IPS DF 19.7 (cell line): ENCODE results near the gene SUN5.

ENCODE experiments used
- DNase-seq: peaks from one replicate; pipeline ENCODE4 v3.0.0-alpha.2; 2013; ENCODE audit warnings: low read depth, low spot score

The SUN5 gene

DNA sequence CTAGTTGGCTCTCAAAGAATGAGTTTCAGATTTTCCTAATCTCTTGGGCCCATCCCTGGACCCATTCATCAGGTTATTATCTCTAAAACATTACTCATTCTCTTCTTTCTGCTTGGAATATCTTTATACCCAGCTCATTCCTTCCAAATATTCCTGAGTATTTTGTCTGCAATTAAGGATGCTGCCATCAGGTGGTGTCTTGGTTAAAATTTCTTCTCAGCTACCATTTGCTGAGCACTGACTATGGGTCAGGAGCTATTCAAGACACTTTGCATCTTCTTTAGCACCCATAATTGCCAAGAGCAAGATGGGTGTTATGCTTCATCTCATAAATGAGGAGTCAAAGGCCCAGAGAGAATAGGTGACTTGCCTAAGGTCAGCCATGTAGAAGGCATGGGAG lies 8.4 kb downstream of the SUN5 start:
- DNase-seq = no peak

DNA sequence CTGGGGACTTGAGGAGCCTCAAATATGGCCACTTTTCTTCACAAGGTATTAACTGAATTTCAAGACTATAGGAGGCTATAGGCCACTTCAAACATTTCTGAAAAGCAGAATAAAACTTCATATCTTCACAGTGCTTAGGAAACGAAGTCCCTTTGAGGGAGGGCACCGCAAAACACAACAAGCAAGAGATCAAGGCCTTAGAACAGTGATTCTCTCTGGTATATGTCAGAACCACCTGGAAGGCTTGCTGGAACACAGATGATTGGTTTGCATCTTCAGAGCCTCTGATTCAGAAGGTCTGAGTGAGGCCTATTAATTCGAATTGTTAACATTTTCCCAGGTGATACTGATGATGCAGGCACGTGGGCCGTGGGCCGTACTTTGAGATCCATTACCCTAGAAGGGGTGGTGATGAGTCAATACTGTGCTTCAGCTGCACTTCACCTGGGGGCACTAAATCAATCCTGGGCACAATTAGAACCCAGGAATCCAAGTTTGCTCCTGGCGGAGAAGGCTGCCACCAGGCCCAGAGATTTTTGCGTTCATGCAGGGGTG lies 10.7 kb downstream of the SUN5 start:
- no peak for DNase-seq

DNA sequence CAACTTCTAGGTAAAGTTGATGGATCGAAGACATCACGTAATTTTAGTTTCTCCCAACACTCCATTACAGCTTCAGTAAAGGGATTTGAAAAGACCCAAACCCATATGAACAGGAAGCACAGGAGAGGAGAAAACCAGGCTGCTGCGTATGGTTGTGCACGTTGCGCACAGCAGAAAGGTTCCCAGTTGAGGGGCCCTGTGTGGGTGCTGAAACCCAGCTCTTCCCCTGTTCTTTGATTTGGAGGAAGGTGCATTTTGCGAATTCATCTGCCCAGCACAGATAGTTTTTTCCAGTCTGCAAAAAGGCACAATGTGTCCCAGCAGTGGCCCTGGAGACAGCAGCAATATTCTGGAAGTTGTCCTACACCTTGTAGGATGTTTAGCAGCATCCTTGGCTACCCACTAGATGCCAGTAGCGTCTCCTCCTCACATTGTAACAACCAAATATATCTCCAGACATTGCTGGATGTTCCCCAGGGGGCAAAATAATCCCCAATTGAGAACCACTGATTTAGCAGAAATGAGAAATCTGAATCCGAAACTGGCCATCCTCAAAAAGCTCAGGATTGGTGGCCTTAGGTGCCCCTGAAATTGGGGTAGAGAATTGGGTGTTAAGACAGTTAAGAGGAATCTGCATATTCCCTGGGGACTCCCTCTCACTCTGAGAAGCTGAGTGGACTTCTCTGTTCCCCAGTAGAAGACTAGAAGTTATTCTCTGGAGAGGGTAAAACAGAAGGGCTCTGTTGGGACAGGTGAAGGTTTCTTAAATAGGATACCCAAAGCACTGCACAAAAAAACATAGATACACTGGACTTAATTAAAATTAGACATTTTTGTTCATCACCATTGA lies 12.2 kb downstream of the SUN5 start:
- no peak for DNase-seq

DNA sequence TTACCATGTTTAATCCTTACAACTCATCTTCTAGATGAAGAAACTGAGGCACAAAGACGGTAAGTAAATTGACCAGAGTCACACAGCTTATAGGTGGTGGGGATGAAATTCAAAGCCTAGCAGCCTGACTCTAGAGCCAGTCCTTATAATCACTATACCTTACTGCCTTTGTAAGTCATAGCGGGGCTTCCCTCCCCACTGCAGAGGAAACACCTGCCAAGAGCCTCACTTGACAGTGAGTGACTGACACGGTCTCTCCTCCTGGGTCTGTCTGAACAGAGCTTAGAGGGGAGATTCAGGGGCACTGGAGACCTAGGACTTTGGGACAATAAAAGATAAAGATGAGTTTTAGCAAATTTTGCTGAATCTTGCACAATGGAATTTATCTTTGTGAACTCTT lies 12.8 kb downstream of the SUN5 start:
- DNase-seq = no peak

DNA sequence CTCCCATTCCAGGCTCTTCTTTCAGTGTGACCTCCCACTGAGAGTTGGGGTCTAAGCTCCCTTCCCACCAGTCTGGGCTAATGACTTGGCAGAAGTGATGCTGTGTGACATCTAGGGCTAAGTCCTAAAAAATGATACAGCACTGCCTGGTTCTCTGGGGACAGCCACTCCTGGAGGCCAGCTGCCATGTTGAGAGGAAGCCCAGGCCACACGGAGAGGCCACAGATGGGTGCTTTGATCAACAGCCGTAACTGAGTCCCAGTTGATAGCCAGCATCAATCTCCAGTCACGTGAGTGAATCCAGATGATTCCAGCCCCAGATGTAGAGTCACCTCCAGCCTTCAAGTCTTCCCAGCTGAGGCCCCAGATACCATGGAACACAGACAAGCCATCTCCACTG lies 13.8 kb downstream of the SUN5 start:
- DNase-seq = no peak

DNA sequence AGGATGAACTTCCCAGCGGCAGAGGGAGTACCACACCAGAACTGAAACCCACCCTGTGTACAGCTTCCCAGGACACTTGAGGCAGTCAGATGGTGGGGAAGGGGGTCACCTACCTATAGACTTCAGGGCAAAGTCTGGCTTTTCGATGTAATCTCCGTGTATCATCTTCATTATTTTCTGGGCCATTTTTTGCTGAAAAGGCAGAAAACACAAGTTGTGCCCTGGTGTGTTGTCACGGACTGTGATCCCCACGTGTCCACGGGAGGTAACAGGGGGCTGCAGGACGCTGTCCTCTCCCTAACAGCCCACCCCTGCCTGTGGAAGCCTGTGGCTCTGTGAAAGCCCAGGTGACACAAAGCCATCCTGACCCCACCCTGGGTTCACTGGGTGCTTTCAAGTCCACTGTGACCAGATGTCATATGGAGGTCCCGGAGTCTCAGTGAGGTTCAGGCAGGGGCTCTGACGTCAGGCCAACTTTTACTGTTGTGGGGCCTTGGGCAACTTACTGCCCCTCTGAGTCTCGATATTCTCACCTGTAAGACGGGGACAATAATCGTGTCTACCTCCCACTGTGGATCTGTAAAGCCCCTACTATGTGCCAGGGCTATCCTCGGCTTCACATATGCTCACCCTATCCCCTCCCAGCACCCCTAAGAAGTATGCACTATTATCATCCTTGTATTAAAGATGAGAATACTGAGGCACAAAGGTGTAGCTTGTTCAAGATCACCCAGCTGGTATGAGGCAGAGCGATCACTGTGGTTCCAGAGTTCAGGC lies 14.5 kb downstream of the SUN5 start:
- DNase-seq = no peak

- DNase-seq = no peak
Observed at GRCh38 chr20:32988008-32988407, 16.2 kb downstream of the SUN5 start.

DNA sequence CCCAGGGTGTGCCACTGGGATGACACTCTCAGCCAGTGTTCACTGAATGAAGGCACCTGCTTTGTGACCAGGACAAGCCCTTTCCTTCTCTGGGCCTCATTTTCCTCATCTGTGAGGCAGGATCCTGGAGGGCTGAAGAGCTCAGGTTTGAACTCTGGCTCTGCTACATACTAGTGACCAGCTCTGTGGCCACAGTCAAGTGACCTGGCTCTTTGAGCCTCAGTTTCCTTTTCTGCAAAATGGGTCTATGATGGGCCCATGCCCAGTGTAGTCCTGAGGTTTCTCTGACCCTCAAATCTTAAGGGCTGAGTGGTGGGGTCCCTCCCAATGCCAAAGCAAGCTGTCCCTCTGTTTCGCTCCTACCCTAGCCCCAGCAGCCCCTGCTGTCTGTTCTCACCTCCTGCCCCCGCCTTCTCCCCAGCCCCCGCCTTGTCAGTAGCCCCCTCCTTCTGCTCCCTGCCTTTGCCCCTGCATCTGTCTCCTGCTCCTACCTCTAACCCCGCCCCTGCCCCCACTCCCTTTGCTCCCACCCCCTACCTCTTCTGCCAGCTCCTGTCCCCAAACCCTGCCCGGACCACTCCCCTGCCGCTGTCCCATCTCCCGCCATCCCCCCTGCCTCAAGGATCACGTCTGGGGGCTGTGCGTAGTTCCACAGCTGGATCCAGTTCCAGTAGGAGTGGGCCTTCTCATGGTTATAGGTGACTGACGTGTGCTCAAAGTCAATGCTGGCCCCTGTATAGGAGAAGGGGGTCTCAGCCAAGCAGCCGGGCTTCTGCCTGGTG lies 17.0 kb downstream of the SUN5 start:
- DNase-seq = no peak

DNA sequence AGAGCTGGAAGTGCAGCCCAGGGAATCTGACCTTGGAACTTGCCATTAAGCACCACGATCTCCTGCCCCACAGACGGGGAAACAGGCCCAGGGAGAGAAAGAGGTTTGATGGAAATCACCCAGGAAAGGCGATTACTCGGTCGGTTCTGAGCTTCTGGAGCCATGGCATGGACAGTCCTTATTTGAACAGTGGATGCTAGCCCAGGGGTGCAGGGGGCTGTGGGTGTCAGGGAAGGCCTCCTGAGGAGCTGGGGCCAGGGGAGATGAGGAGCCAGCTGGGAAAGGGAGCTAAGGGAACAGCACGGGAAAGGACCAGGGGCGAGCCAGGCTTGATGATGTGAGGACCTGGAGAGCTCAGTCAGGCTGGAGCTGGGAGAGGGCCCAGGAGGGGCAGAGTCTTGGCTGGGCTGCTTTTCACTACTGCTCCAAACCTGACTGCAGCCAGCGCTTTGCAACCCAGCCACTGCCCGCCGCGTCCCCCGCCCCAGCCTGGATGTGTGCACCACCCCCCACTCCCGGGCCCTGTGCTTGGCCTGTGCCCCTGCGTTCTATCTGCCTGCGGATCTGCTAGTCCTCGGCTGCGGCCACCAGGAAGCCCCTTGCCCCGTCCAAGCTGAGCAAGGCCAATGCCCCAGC lies 17.8 kb downstream of the SUN5 start:
- no peak for DNase-seq

DNA sequence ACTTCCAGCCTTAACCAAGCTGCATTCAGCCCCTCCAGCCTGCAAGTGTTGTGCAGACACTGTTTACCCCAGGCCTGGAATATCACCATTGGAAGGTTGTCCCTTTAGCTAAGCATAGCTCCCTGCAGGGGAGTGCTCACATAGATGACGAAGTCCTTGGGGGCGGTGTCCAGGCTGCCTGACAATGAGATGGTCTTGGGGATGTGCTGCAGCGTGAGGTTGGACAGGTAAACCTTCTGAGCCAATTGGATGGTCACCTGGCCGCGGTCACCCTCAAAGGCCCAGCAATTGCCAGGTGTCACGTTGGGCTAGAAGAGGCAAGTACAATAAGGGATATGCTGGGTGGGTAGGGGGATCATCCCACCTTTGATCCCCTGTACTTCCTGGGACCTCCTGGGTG lies 18.6 kb downstream of the SUN5 start:
- no peak for DNase-seq

DNA sequence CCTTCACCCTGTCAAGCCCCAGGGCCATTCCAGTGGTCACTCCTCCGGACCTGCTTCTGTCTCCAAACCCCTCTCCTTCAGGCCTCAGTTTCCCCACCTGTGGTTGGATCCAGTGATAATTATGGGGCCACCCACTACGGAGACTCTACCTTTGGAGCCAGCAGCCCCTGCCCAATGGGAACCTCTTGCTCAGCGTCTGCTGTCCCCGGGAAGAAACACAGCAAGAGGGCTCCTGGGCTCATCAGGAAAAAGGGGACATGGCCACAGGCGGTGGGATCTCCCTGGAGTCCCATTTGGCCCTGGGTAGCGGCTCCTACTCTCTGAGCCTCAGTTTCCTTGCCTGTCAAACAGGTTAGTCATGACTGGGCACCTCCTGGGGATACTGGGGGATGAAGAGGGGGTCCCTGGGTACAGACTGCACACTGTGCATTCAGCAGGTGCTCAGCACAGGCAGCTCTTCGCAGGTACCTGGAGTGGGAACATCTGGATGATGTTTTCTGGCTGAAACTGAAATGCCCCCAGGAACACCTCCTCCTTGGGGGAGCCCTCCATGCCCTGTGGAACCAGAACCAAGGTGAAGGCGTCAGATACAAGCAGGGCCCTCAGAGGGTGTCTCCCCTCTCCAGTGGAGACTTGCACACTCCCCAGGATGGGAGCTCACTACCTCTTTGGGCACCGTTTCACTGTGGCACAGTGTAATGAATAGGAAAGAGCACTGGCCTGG lies 19.4 kb downstream of the SUN5 start:
- DNase-seq = no peak

DNA sequence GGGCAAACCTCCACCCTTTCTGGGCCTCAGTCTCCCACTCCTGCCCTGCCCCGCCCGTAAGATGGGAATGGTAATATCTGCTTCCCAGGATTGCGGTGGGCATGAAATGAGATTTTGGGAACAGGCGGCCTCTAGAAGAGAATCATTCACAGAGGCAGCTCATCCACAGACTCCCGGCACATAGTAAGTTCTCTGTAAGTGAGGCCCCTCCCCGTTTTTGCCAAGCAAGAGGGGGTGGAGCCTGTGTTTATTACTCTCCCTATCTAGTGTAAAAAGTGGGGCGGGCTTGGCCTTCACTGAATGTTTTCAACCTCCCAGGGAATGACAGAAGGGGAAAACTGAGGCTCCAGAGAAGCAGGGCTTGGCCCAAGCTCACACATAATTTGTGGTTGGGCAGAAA lies 20.0 kb downstream of the SUN5 start:
- DNase-seq = no peak

DNA sequence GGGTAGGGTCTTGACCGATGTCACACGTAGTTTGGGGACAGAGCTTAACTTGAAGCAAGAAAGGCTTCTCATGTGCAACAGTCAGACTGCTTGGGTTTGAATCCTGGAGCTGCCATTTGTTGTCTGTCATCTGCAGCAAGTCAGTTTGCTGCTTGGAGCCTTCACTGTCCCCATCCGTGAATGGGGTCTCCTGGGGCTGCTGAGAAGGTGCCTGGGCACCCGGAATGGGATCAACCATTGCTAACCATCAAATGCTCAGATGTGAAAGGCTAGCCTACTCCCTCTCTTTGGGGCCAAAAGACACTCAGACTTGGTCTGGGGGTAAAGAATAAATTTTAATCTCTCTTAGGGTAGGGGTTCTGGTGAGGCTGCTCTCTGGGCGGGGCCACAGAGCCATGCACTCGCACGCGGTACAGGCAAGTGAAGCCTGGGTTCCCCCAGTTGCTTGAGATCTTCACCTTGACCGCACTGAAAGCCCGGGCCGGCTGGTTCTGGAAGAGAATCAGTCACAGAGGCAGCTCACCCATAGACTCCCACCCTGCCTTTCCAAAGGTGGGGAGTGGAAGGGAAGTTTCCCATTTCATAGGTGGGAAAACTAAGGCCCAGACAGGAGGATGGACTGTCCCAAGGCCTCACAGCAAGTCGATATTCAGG lies 20.6 kb downstream of the SUN5 start:
- no peak for DNase-seq

GRCh38 chr20:32982617-32983458 lies 21.4 kb downstream of the SUN5 start:
- no peak for DNase-seq

DNA sequence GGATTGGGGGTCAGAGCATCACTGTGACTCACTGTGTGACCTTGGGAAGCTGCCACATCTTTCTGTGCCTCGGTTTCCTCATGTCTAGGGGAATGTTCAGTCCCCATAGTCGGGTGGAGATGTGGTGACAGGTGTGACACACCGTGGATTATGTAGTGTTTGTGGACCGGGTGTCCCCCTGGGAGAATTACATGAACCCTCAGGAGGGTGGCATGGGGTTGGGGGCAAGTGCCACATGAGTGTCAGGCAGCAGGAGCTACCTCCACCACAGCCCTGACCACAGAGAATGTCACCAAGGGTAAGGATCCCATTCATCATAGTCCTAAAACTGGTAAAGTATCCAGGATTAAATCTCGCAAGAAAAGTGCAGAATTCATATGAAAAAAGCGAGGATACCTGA lies 23.2 kb downstream of the SUN5 start:
- DNase-seq = no peak

- no peak for DNase-seq
Observed at GRCh38 chr20:32980131-32980941, 23.9 kb downstream of the SUN5 start.

DNA sequence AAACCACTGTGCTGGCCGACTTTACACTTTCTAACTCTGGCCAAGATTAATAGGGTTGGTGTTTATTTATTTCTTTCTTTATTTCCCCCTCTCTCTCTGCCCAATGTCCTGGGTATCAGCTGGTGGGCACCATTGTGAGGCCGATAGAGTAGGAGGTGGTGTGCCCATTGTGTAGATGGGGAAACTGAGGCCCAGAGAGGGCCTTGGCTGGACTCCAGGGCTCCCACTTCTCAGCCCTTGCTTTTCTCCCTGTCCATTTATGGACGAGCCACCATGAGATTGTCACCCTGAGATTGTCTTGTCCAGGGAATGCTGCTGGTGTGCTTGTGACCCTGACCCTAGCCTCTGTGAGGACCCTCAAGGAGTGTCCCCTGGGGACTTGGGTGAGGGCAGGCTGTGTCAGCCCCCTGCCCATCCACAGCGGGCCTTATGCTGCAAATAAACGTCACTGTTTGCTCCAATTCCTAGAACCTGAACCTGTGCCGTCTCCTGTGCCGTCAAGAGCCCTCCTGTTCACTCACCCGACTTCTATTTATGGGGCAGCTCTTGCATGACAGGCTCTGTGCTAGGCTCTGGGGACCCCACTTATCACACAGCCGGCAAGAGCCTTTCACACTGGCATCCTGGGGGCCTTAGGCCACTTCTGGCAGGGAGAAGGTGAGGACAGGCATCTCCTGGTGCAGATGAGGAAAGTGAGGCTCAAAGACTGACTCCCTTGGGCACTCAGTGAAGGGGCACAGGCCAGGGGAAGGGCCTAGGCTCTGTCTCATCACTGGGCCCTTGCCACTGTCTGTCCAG lies 24.8 kb downstream of the SUN5 start:
- DNase-seq = no peak

DNA sequence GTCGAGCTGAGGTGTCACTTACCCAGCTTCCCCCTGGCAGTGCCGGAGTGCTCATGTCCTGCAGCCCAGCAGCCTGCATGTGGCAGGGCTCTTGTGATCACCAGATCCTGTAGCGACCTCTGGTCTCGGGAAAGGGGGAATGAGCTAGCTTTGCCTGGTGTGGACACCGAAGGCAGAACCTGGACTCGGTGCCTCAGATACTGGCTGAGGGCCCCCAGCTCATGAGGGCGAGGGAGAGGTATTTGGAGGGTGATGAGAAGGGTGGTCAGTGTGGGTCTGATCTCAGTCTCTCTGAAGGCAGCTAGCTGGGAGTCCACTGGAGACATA lies 26.3 kb downstream of the SUN5 start:
- DNase-seq = no peak
